IPS-18c (cell line): Measurements from ENCODE around the gene RBFOX2.

Source experiments
- H3K4me3 ChIP-seq: 2 replicates; pipeline ENCODE4 v1.7.0; 2013; ENCODE audit warnings: low read depth, mild to moderate bottlenecking, low read length, moderate library complexity; ENCODE audit not compliant: insufficient read depth
- H3K9me3 ChIP-seq: one replicate; pipeline ENCODE4 v1.6.1; 2013; ENCODE audit warnings: mild to moderate bottlenecking, low read length, moderate library complexity; ENCODE audit not compliant: control insufficient read depth, insufficient read depth

The RBFOX2 gene

GRCh38 chr22:36016684-36017083 is 11.9 kb downstream of the RBFOX2 start:
- Histone ChIP-seq H3K4me3 (no peak overlapping the region), H3K9me3 (no peaks in the 10 kb centered on the region)

GRCh38 chr22:36015811-36016529 is 12.7 kb downstream of the RBFOX2 start:
- H3K9me3 ChIP-seq = no peaks in the 10 kb centered on the region
- H3K4me3 ChIP-seq = no peak overlapping the region

GRCh38 chr22:36015155-36015810 is 13.3 kb downstream of the RBFOX2 start:
- Histone ChIP-seq H3K4me3 (no peak overlapping the region), H3K9me3 (no peaks in the 10 kb centered on the region)

GRCh38 chr22:36014546-36015074 is 14.0 kb downstream of the RBFOX2 start:
- Histone ChIP-seq H3K4me3 (no peak overlapping the region), H3K9me3 (no peaks in the 10 kb centered on the region)

DNA sequence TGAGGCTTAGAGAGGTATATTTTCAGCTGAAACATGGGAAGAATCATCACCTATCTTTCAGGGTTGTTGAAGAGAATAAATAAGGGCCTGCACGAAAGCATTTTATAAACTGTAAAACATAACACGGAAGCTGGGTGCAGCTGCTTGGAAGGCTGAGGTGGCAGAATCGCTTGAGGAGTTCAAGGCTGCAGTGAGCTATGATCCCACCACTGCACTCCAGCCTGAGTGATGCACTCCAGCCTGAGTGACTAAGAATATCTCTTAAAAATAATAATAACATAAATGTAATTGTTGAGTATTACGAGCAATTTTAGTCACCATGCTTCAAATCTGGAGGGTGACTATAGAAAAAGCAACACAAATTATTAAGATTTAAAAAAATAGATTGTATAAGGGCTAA is 16.3 kb downstream of the RBFOX2 start:
- H3K9me3 ChIP-seq = no peaks in the 10 kb centered on the region
- H3K4me3 ChIP-seq = no peak overlapping the region

GRCh38 chr22:36010882-36011281 is 17.7 kb downstream of the RBFOX2 start:
- H3K9me3 ChIP-seq = no peaks in the 10 kb centered on the region
- no peak overlapping the region for H3K4me3 ChIP-seq

GRCh38 chr22:36010090-36010489 is 18.5 kb downstream of the RBFOX2 start:
- Histone ChIP-seq H3K9me3 (no peaks in the 10 kb centered on the region), H3K4me3 (no peak overlapping the region)

- H3K9me3 ChIP-seq = no peaks in the 10 kb centered on the region
- no peak overlapping the region for H3K4me3 ChIP-seq
Observed at GRCh38 chr22:36009085-36009484, 19.5 kb downstream of the RBFOX2 start.

DNA sequence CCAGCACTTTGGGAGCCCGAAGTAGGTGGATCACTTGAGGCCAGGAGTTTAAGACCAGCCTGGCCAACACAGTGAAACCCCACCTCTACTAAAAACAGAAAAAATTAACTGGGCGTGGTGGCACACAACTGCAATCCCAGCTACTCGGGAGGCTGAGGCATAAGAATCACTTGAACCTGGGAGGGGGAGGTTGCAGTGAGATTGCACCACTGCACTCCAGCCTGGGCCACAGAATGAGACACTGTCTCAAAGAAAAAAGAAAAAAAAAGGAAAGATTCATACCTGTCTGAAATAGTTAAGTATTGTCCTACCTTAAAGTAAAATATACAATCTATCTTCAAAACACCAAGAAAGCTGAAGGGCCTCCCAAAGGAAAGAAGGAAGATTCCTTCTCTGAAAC is 20.1 kb downstream of the RBFOX2 start:
- Histone ChIP-seq H3K9me3 (no peaks in the 10 kb centered on the region), H3K4me3 (no peak overlapping the region)

GRCh38 chr22:36008131-36008530 is 20.5 kb downstream of the RBFOX2 start:
- no peak overlapping the region for H3K4me3 ChIP-seq

DNA sequence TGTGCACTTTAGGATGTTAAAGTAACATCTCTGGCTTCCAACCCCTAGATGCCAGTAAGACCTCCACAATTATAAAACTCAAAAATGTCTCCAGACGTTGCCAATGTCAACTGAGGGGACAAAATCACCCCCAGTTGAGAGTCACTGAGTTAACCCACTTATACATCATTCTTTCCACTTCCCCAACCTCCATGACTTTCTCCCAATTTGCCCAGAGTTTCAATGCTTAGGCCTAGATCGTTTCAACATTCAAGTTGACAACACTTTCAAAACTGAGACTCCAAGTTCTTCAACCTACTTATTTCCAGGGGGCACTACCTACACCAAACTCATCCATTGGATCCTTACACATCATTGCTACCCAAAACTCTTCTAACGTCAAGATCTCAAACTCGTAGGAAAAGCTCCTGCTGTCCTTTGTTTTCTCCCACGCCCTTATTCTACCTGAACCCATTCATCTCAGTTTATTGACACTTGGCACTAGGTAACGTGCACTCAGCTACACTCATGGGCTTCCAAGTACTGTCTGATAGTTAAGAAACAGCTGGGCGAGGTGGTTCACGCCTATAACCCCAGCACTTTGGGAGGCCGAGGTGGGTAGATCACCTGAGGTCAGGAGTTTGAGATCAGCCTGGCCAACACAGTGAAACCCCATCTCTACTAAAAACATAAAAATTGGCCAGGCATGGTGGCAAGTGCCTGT is 24.5 kb downstream of the RBFOX2 start:
- Histone ChIP-seq H3K9me3 (no peaks in the 10 kb centered on the region), H3K4me3 (no peak overlapping the region)

More at GRCh38 chr22:36008131-36008530, 20.5 kb downstream of the RBFOX2 start:
- no peaks in the 10 kb centered on the region for H3K9me3 ChIP-seq

DNA sequence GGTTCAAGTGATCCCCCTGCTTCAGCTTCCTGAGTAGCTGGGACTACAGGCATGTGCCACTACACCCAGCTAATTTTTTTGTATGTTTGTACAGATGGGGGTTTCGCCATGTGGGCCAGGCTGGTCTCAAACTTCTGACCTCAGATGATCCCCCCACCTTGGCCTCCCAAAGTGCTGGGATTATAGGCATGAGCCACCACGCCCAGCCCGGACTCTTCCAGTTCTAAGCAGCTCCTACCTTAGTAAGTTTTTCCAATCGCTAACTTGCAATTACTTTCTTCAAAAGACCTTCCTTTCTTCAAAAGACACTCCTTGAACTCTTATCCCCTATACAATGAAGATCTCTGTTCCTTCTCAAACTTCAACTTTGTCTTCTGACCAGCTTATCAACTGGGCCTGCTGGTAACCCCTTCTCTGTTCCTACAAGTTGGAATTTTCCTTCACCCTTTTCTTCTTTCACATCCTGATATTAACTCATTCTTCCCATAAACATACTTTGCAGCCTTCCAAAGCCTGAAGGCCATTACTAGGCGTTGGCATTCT is 25.8 kb downstream of the RBFOX2 start:
- Histone ChIP-seq H3K9me3 (no peaks in the 10 kb centered on the region), H3K4me3 (no peak overlapping the region)

DNA sequence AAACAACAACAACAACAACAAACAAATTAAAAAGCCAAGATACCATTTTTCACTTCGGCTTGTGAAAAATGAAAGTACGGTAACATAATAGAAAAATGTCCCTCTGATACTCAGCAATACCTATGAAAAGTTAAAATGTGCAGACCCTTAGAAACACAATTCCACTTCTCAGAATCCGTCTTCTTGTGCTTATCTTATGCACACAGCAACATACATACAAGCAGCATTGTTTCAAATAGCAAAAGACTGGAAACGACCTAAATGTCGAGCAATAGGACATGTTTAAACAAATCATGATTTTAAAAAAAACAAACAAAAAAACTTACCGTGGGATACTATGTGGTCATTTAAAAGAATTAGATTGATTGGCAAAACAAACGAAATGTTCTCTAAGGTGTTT is 26.5 kb downstream of the RBFOX2 start:
- Histone ChIP-seq H3K9me3 (no peaks in the 10 kb centered on the region), H3K4me3 (no peak overlapping the region)

DNA sequence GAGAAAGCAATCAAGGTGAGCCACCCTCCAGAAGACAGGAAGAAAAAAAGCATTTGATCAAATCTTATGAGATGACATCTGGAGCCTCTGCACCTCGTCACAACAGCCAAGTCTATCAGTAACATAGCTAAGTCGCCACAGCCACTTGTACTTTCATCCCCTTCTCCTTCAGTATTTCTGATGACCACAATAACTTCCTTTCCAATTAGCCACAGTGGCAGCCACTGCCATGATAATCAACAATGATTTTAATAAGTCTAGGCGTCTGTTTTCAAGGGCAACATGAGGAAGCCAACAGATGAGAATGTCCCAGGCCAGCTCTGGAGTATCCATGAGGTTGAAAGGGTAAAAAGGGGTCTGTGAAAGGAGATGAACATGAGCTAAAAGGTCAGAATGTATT is 29.9 kb downstream of the RBFOX2 start:
- H3K4me3 ChIP-seq = no peak overlapping the region
- no peaks in the 10 kb centered on the region for H3K9me3 ChIP-seq

GRCh38 chr22:35997438-35997837 is 31.2 kb downstream of the RBFOX2 start:
- no peaks in the 10 kb centered on the region for H3K9me3 ChIP-seq

DNA sequence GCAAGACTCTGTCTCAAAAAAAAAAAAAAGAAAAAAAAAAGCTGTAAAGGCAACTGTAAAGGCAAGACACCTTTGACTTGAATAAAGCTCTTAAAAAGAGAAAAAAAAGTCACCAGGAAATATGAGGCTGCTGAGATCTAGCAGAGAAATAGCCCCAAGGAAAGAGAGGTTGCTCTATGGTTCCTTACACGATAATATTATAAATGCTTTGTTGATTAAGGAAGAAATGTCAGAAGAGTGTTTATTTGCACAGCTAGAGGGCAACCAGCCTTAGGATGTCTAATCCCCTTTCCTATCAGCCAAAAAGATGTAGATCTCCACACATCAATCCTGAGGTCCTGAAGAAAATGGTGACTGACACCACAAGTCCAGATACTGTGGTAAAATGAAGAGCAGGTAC is 32.0 kb downstream of the RBFOX2 start:
- Histone ChIP-seq H3K4me3 (no peak overlapping the region), H3K9me3 (no peaks in the 10 kb centered on the region)

More at GRCh38 chr22:35997438-35997837, 31.2 kb downstream of the RBFOX2 start:
- H3K4me3 ChIP-seq = no peak overlapping the region

- Histone ChIP-seq H3K9me3 (no peaks in the 10 kb centered on the region), H3K4me3 (no peak overlapping the region)
Observed at GRCh38 chr22:35995772-35996171, 32.9 kb downstream of the RBFOX2 start.

DNA sequence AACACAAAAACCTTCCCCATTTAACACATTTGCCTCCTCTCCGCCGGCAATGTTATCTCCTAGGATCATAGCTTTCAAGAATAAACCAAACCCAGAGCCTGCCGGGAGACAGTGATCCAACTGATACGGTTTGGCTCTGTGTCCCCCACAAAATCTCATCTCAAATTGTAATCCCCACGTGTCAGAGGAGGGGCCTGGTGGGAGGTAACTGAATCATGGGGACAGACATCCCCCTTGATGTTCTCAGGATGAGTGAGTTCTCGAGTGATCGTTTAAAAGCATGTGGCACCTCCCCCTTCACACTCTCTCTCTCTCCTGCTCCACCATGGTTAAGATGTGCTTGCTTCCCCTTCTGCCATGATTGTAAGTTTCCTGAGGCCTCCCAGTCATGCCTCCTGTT is 33.3 kb downstream of the RBFOX2 start:
- H3K9me3 ChIP-seq = no peaks in the 10 kb centered on the region
- H3K4me3 ChIP-seq = no peak overlapping the region
